ENCODE measurements around the gene SH3RF1.

The SH3RF1 gene

GRCh38 chr4:169063441-169063840, 207.3 kb downstream of the SH3RF1 start:
- no peak for DNase-seq (ENCODE audit: low read depth)

- no peak for DNase-seq (ENCODE audit: low read depth)
Observed at GRCh38 chr4:169062897-169063244, 207.9 kb downstream of the SH3RF1 start.

GRCh38 chr4:169061386-169061785, 209.4 kb downstream of the SH3RF1 start:
- no peak for DNase-seq (ENCODE audit: low read depth)

- DNase-seq (ENCODE audit: low read depth): no peak
Observed at GRCh38 chr4:169060391-169061091, 210.2 kb downstream of the SH3RF1 start.

- no peak for DNase-seq (ENCODE audit: low read depth)
Observed at GRCh38 chr4:169059306-169060211, 211.2 kb downstream of the SH3RF1 start.

GRCh38 chr4:169058312-169058711, 212.4 kb downstream of the SH3RF1 start:
- DNase-seq (ENCODE audit: low read depth): no peak

- no peak for DNase-seq (ENCODE audit: low read depth)
Observed at GRCh38 chr4:169054879-169055278, 215.9 kb downstream of the SH3RF1 start.

GRCh38 chr4:169052594-169052945, 218.2 kb downstream of the SH3RF1 start:
- no peak for DNase-seq (ENCODE audit: low read depth)

GRCh38 chr4:169051761-169052593, 218.8 kb downstream of the SH3RF1 start:
- DNase-seq (ENCODE audit: low read depth): no peak

- no peak for DNase-seq (ENCODE audit: low read depth)
Observed at GRCh38 chr4:169050881-169051760, 219.6 kb downstream of the SH3RF1 start.

- DNase-seq (ENCODE audit: low read depth): no peak
Observed at GRCh38 chr4:169050284-169050683, 220.5 kb downstream of the SH3RF1 start.

GRCh38 chr4:169048868-169049414, 221.8 kb downstream of the SH3RF1 start:
- no peak for DNase-seq (ENCODE audit: low read depth)

- DNase-seq (ENCODE audit: low read depth): no peak
Observed at GRCh38 chr4:169047956-169048355, 222.8 kb downstream of the SH3RF1 start.

- DNase-seq (ENCODE audit: low read depth): no peak
Observed at GRCh38 chr4:169045862-169046584, 224.7 kb downstream of the SH3RF1 start.

- no peak for DNase-seq (ENCODE audit: low read depth)
Observed at GRCh38 chr4:169044714-169045447, 225.9 kb downstream of the SH3RF1 start.
